Measurements from ENCODE around the gene PRRT3.

GRCh38 chr3:9912294-9912935, 39.8 kb downstream of the PRRT3 start:
- TF ChIP-seq CTCF (conservative IDR thresholded peaks at IDR 0.05; ENCODE audit: low read depth, low read length) = no peak
- TF ChIP-seq SMC3 (IDR thresholded peaks at IDR 0.05; ENCODE audit: low read depth, low read length) = no peak
- TF ChIP-seq POLR2A (IDR thresholded peaks at IDR 0.05; ENCODE audit: low read depth, low read length) = no peak
- no peak for TF ChIP-seq CHD1 (IDR thresholded peaks at IDR 0.05; ENCODE audit: low read depth, low read length)
- TF ChIP-seq CEBPB (IDR thresholded peaks at IDR 0.05; ENCODE audit: low read depth, low read length) = peak; percentile 89
- TF ChIP-seq RAD21 (IDR thresholded peaks at IDR 0.05; ENCODE audit: low read length) = no peak
